Measurements from ENCODE around the gene LEF1. TPM values are rescaled to one million over a fixed set of nuclear protein-coding genes. Genes with fewer than 3 reads are reported as not detected.

The LEF1 gene
- total RNA-seq, 1 donor from 2014 or later = 4.3 TPM

GRCh38 chr4:108107729-108108382 lies 60.9 kb downstream of the LEF1 start:
- no peak for TF ChIP-seq CTCF (IDR thresholded peaks at IDR 0.05)
- H3K4me3 ChIP-seq = no peak overlapping the region
- DNase-seq = no peak
- H3K27me3 ChIP-seq (ENCODE audit: low read depth) = no peaks in the 10 kb centered on the region
- intact Hi-C loops (cut with DNase I) = no loop called here
- H3K36me3 ChIP-seq = no peaks in the 10 kb centered on the region
- H3K4me1 ChIP-seq = no peaks in the 10 kb centered on the region
- H3K9me3 ChIP-seq = no peaks in the 10 kb centered on the region
- H3K27ac ChIP-seq = no peak overlapping the region
- ATAC-seq = no peak

GRCh38 chr4:108107101-108107500 lies 61.6 kb downstream of the LEF1 start:
- H3K9me3 ChIP-seq = no peaks in the 10 kb centered on the region
- intact Hi-C loops (cut with DNase I) = no loop called here
- H3K27me3 ChIP-seq (ENCODE audit: low read depth) = no peaks in the 10 kb centered on the region
- DNase-seq (no peak), ATAC-seq (no peak)
- no peak for TF ChIP-seq CTCF (IDR thresholded peaks at IDR 0.05)
- H3K4me3 ChIP-seq = no peak overlapping the region
- H3K4me1 ChIP-seq = no peaks in the 10 kb centered on the region
- H3K36me3 ChIP-seq = no peaks in the 10 kb centered on the region
- no peak overlapping the region for H3K27ac ChIP-seq

GRCh38 chr4:108106186-108106585 lies 62.5 kb downstream of the LEF1 start:
- no peak for TF ChIP-seq CTCF (IDR thresholded peaks at IDR 0.05)
- intact Hi-C loops (cut with DNase I) = no loop called here
- no peak for ATAC-seq

GRCh38 chr4:108103099-108103862 lies 65.5 kb downstream of the LEF1 start:
- ATAC-seq = no peak
- H3K27ac ChIP-seq = no peak overlapping the region

More at GRCh38 chr4:108106186-108106585, 62.5 kb downstream of the LEF1 start:
- H3K4me3 ChIP-seq = no peak overlapping the region
- H3K9me3 ChIP-seq = no peaks in the 10 kb centered on the region
- H3K4me1 ChIP-seq = no peaks in the 10 kb centered on the region
- DNase-seq = no peak
- no peak overlapping the region for H3K27ac ChIP-seq
- H3K27me3 ChIP-seq (ENCODE audit: low read depth) = no peaks in the 10 kb centered on the region
- H3K36me3 ChIP-seq = no peaks in the 10 kb centered on the region

GRCh38 chr4:108100827-108101226 lies 67.9 kb downstream of the LEF1 start:
- H3K4me3 ChIP-seq = no peak overlapping the region
- intact Hi-C loops (cut with DNase I) = no loop called here
- no peaks in the 10 kb centered on the region for H3K27me3 ChIP-seq (ENCODE audit: low read depth)
- DNase-seq = no peak
- no peaks in the 10 kb centered on the region for H3K9me3 ChIP-seq
- no peaks in the 10 kb centered on the region for H3K4me1 ChIP-seq
- no peak for ATAC-seq
- H3K36me3 ChIP-seq = no peaks in the 10 kb centered on the region
- TF ChIP-seq CTCF (IDR thresholded peaks at IDR 0.05) = no peak
- no peak overlapping the region for H3K27ac ChIP-seq

More at GRCh38 chr4:108103099-108103862, 65.5 kb downstream of the LEF1 start:
- Histone ChIP-seq H3K9me3 (no peaks in the 10 kb centered on the region), H3K4me1 (no peaks in the 10 kb centered on the region), H3K36me3 (no peaks in the 10 kb centered on the region), H3K4me3 (no peak overlapping the region), H3K27me3 (ENCODE audit: low read depth) (no peaks in the 10 kb centered on the region)
- no peak for TF ChIP-seq CTCF (IDR thresholded peaks at IDR 0.05)
- DNase-seq = no peak
- intact Hi-C loops (cut with DNase I) = no loop called here
